Uterus (tissue), 2 donors: ENCODE measurements around the gene C2orf69.

Experiments used
- CTCF ChIP-seq, 4 experiments: fragments of 200-600 bp in 2 of 4; fragments of 450-650 bp in 2 of 4; sonication (generic) in 2 of 4; IDR thresholded peaks; one replicate each; pipeline ENCODE4 v1.5.1; 2016 to 2019; ENCODE audit warnings: antibody characterized with exemption in 4 of 4, mild to moderate bottlenecking in 2 of 4, moderate library complexity in 1 of 4
- POLR2A ChIP-seq, 2 donors: fragments of 450-650 bp; IDR thresholded peaks; one replicate each; pipeline ENCODE4 v1.6.1; 2016; ENCODE audit warnings: antibody characterized with exemption in 2 of 2, mild to moderate bottlenecking in 1 of 2, moderate library complexity in 1 of 2

- TF ChIP-seq POLR2A (IDR thresholded peaks at IDR 0.05): no peak
- TF ChIP-seq CTCF (IDR thresholded peaks at IDR 0.05): no peak
Observed at GRCh38 chr2:199928626-199929025, 17.5 kb downstream of the C2orf69 start.
